Jurkat, Clone E6-1 (cell line): ENCODE measurements around the gene EN1. TPM values are rescaled to one million over a fixed set of nuclear protein-coding genes. Genes with fewer than 3 reads are reported as not detected.

ENCODE experiments used
- DNase-seq: peaks from one replicate; pipeline ENCODE4 v3.0.0-alpha.2; 2011; ENCODE audit warnings: low read depth, low spot score
- H3K4me3 ChIP-seq: 2 replicates; pipeline ENCODE4 v1.5.1; 2011; ENCODE audit warnings: mild to moderate bottlenecking, low read length, control low read depth, moderate library complexity
- polyA plus RNA-seq: library from polyadenylated mRNA; unstranded; fragments of >200 nt; gene quantifications from one replicate; pipeline ENCODE4 v1.2.1, GENCODE V29; 2012; ENCODE audit warnings: missing spikeins; ENCODE audit not compliant: insufficient read length, insufficient read depth

Gene EN1
- not detected for polyA plus RNA-seq

GRCh38 chr2:118846953-118847761 is at the start of gene EN1:
EN1 (minus strand) TSS chr2:118847648; CDS start chr2:118847167, 481 bp downstream.
- no peak for DNase-seq
- H3K4me3 ChIP-seq: no peak within 1 kb of the TSS

- no peak for DNase-seq
- no peak overlapping the region for H3K4me3 ChIP-seq
Observed at GRCh38 chr2:118893100-118893499, 45.7 kb upstream of the EN1 start.

- no peak overlapping the region for H3K4me3 ChIP-seq
- no peak for DNase-seq
Observed at GRCh38 chr2:118889995-118890394, 42.5 kb upstream of the EN1 start.

- no peak overlapping the region for H3K4me3 ChIP-seq
- DNase-seq: no peak
Observed at GRCh38 chr2:118883792-118884191, 36.3 kb upstream of the EN1 start.

GRCh38 chr2:118882693-118883336 is 35.4 kb upstream of the EN1 start:
- DNase-seq: peak; percentile 69
- peak overlapping the region; percentile 51 for H3K4me3 ChIP-seq

- H3K4me3 ChIP-seq: no peak overlapping the region
- peak; percentile 44 for DNase-seq
Observed at GRCh38 chr2:118881490-118882129, 34.2 kb upstream of the EN1 start.

GRCh38 chr2:118880501-118880900 is 33.1 kb upstream of the EN1 start:
- H3K4me3 ChIP-seq: no peak overlapping the region
- no peak for DNase-seq

- H3K4me3 ChIP-seq: no peak overlapping the region
- no peak for DNase-seq
Observed at GRCh38 chr2:118878531-118879149, 31.2 kb upstream of the EN1 start.

GRCh38 chr2:118875318-118875717 is 27.9 kb upstream of the EN1 start:
- no peak overlapping the region for H3K4me3 ChIP-seq
- no peak for DNase-seq

GRCh38 chr2:118874324-118874723 is 26.9 kb upstream of the EN1 start:
- DNase-seq: no peak
- H3K4me3 ChIP-seq: no peak overlapping the region

- no peak overlapping the region for H3K4me3 ChIP-seq
- peak; percentile 29 for DNase-seq
Observed at GRCh38 chr2:118865106-118865505, 17.7 kb upstream of the EN1 start.

- no peak overlapping the region for H3K4me3 ChIP-seq
- DNase-seq: no peak
Observed at GRCh38 chr2:118864207-118864606, 16.8 kb upstream of the EN1 start.

GRCh38 chr2:118861731-118862130 is 14.3 kb upstream of the EN1 start:
- DNase-seq: no peak
- H3K4me3 ChIP-seq: no peak overlapping the region

GRCh38 chr2:118861242-118861641 is 13.8 kb upstream of the EN1 start:
- DNase-seq: no peak
- H3K4me3 ChIP-seq: no peak overlapping the region

GRCh38 chr2:118860506-118860905 is 13.1 kb upstream of the EN1 start:
- no peak overlapping the region for H3K4me3 ChIP-seq
- no peak for DNase-seq

GRCh38 chr2:118859157-118859770 is 11.8 kb upstream of the EN1 start:
- no peak for DNase-seq
- H3K4me3 ChIP-seq: no peak overlapping the region

- H3K4me3 ChIP-seq: no peak overlapping the region
Observed at GRCh38 chr2:118858485-118859156, 11.2 kb upstream of the EN1 start.

GRCh38 chr2:118857677-118858484 is 10.4 kb upstream of the EN1 start:
- H3K4me3 ChIP-seq: no peak overlapping the region
- no peak for DNase-seq

More at GRCh38 chr2:118858485-118859156, 11.2 kb upstream of the EN1 start:
- DNase-seq: no peak
